Astrocyte of the cerebellum (primary cell): ENCODE results near the gene TNNT2.

ENCODE experiments used
- DNase-seq: peaks from one replicate; pipeline ENCODE4 v3.0.0-alpha.2; 2011; ENCODE audit warnings: low read depth
- H3K4me3 ChIP-seq: 2 replicates; pipeline ENCODE4 v1.5.1; 2011; ENCODE audit warnings: mild to moderate bottlenecking, low read depth, low read length, moderate library complexity
- in situ Hi-C: cut with HindIII; loops from 2 replicates; pipeline ENCODE4 v1.10.0; 2017; ENCODE audit warnings: low sequenced_read_pairs
- TF ChIP-seq, protein P1 (sequence below): IDR thresholded peaks from 2 replicates; pipeline ENCODE4 v1.5.1; 2012; ENCODE audit warnings: low read length, low read depth, moderate library complexity, mild to moderate bottlenecking; ENCODE audit errors: missing control alignments

The TNNT2 gene

DNA sequence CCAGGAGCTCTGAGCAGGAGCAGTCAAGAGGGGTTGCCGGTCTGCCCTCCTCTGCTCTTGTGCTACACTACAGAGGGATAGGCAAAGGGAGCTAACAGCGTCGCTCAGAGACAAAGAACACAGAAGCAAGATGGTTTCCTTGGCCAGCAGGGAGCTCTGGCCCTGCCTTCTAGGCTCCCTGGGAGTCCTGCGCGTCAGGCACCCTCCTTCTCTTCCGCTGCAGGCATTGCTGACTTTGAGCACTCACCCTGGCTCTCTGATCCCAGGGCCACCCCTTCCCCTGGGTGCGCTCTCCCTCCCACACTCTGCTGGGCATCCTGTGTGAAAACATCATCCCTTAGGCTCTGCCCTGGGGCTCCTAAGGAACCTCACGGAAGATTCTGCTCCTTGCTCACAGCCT, 43.6 kb upstream of the TNNT2 start:
- no peak for DNase-seq
- TF ChIP-seq, protein P1, sequence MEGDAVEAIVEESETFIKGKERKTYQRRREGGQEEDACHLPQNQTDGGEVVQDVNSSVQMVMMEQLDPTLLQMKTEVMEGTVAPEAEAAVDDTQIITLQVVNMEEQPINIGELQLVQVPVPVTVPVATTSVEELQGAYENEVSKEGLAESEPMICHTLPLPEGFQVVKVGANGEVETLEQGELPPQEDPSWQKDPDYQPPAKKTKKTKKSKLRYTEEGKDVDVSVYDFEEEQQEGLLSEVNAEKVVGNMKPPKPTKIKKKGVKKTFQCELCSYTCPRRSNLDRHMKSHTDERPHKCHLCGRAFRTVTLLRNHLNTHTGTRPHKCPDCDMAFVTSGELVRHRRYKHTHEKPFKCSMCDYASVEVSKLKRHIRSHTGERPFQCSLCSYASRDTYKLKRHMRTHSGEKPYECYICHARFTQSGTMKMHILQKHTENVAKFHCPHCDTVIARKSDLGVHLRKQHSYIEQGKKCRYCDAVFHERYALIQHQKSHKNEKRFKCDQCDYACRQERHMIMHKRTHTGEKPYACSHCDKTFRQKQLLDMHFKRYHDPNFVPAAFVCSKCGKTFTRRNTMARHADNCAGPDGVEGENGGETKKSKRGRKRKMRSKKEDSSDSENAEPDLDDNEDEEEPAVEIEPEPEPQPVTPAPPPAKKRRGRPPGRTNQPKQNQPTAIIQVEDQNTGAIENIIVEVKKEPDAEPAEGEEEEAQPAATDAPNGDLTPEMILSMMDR = no peak
- H3K4me3 ChIP-seq = no peak overlapping the region
- in situ Hi-C loops = no loop called here

GRCh38 chr1:201420608-201421002, 43.1 kb upstream of the TNNT2 start:
- in situ Hi-C loops = no loop called here
- TF ChIP-seq, protein P1 = no peak
- H3K4me3 ChIP-seq = no peak overlapping the region
- no peak for DNase-seq

DNA sequence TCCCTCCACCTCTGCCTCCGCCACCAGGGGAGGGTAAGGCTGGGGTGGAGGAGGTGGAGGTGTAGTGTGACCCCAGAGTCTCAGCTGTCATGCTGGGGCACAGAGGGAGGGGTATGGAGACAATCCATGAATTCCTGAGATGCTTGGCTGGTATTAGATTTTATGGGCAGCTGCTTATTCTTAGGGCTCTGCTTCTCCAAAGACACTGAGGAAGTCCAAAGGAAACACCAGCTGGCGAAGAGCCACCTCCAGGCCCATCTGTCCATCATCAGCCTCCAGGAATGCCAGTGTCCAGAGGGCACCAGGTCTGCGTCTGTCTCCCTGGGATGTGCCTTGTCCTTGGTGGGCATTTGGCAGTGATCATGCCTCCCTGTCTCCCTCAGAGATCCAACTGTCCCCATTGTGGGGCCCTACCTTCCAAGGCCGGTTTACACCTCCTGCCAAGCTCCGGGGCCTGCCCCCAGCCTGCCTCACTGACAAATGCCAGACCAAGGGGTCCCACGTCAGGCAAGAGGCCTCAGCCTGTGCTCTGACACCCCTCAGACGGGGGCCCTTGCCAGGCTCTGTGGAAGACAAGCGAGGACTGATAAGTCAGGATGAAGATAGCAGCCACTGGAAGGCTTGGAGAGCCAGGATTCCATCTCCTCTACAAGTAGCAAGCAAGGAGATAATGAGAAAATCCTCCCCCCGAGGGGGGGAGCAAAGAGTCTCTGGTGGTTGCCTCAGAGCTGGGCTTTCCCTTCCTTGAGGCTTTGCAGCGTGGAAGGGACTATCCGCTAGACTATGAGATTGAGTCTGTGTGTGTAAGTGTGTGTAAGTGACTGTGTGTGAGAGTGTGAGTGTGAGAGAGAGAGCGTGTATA, 42.5 kb upstream of the TNNT2 start:
- DNase-seq = no peak
- TF ChIP-seq, protein P1 = no peak
- H3K4me3 ChIP-seq = no peak overlapping the region
- in situ Hi-C loops = no loop called here

DNA sequence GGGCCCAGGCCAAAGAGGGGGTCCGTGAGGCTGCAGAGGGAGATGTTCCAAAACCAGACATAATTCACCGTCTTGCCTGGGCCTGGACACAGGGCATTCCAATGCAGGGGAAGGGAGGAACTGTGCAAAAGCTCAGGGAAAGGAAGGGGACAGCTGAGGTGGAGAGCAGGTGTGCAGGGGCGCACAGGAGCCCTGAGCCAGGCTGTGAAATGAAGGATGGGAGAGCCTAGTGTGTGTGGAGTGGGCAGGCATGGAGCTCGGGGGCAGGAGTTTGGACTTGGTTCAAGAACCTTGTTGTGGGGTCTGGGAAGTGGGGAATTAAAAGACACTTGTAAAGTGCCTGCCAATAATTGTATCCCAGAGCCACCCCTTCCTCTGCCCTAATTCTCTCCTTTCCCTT, 41.8 kb upstream of the TNNT2 start:
- no peak for DNase-seq
- TF ChIP-seq, protein P1 = no peak
- in situ Hi-C loops = no loop called here
- no peak overlapping the region for H3K4me3 ChIP-seq

DNA sequence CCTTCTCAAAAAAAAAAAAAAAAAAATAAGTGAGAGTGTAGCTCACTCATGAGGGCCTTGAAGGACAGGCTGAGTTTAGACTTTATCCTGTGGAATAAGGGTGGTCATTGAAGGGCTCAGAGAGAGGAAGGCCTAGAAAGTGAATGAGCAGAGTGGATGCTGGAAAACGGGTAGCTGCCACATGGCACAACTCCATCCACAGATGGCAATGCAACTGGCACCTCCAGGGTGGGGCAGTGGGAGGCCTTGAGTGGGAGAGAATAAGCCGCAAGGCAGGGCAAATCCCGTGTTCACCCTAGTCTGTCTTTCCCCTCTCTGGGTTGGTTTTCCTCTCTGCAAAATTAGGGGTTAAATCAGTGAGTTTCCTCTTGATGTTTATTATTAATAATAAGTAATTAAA, 41.0 kb upstream of the TNNT2 start:
- H3K4me3 ChIP-seq = no peak overlapping the region
- TF ChIP-seq, protein P1 = no peak
- in situ Hi-C loops = no loop called here
- DNase-seq = no peak

DNA sequence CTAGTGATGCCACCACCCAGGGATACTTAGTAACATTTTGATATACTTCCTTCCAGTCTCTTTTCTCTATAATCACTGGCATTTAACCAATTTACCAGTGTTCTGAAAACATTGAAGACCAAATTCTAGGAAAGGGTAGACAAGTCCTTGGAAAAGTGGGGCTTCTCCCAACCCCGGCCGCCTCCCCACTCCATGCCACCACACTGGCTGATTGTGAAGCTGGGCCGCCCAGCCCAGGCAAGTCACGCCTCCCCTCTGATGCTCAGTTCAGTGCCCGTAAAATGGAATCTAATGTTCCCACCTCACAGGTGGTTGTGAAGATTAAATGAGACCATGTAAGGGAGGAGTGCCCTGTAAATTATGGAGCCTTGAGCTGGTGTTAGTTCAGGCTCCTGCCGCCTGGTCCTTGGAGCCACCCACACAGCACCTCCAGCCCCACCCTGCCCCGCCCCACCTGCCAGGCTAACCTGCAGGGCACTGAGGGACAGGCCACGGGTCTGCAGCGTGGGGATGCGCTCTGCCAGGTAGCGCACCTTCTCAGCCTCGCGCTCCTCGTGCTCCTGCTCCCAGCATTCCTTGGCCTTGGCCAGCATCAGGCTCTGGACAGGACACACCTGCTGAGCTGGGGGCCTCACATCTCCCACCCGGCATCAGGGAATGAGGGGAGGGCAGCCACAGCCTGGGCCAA, 36.7 kb upstream of the TNNT2 start:
- no peak overlapping the region for H3K4me3 ChIP-seq
- no peak for DNase-seq
- TF ChIP-seq, protein P1 = no peak
- in situ Hi-C loops = no loop called here
